Measurements from ENCODE around the gene CIDEC. TPM values are rescaled to one million over a fixed set of nuclear protein-coding genes. Genes with fewer than 3 reads are reported as not detected.
A peak's percentile ranks its signal among the peaks of the same experiment; 100 is the strongest.
"Not testable (repeated sequence)": the region's sequence is repeated elsewhere in the genome, so short reads cannot be mapped to it uniquely, and the experiment has no call there.

Gene CIDEC
- total and polyA plus RNA-seq, 9 of the 15 experiments (the other 6 are each of a cell fraction or from before 2014, with no cell fraction given), result not detected

DNA sequence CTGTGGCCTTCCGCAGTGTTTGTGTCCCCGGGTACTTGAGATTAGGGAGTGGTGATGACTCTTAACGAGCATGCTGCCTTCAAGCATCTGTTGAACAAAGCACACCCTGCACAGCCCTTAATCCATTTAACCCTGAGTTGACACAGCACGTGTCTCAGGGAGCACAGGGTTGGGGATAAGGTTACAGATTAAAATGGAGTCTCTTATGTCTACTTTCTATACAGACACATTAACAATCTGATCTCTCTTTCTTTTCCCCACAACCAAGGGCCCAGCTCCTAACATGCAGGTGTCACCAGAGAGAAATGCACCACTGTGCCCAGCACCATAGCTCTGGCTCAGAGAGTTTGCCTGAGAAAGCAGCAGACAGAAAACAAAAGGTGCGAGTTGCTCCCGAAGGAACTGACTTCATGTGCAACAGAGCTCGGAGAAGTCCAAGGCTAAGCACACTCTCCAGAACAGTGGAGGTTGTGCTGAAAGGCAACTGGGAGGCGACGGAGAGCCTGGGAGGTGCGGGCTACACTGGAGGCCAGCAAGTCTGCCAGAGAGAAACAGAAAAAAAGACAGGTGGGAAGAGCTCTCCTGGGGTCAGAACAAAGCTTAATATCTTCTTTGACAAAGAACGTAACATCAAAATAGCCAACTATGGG is 25.6 kb downstream of the CIDEC start:
- H3K36me3 ChIP-seq (ENCODE audit: control insufficient read depth, insufficient read depth, low read length); H3K4me1 ChIP-seq (replicated peaks in 1 of 2; ENCODE audit: control insufficient read depth in 2 of 2, insufficient read depth in 2 of 2, low read length in 2 of 2); BruUV-seq (replicated peaks); intact Hi-C loops (cut with micrococcal nuclease); DNase-seq (ENCODE audit: extremely low read depth in 1 of 4, low spot score in 3 of 4); H3K27me3 ChIP-seq (ENCODE audit: control insufficient read depth in 2 of 2, insufficient read depth in 2 of 2, low read length in 2 of 2); H3K9me3 ChIP-seq (replicated peaks; ENCODE audit: control insufficient read depth, insufficient read depth, low read depth, low read length); H3K27ac ChIP-seq (ENCODE audit: extremely low read depth, low read depth, low read length); H3K9me1 ChIP-seq (ENCODE audit: control insufficient read depth, insufficient read depth, low read length); H4K20me1 ChIP-seq (replicated peaks; ENCODE audit: control insufficient read depth, insufficient read depth, low read length); H3K4me3 ChIP-seq; H3K4me2 ChIP-seq (ENCODE audit: insufficient read depth, low read length); FAIRE-seq; H3K79me2 ChIP-seq (ENCODE audit: control insufficient read depth, insufficient read depth, low read length); in situ Hi-C loops (cut with MboI); TF ChIP-seq ID3, ZNF740, NR4A1 (CRISPR knock-in tag; IDR thresholded peaks at IDR 0.05): not testable (repeated sequence)
- peak overlapping the region; percentile 55; the same call in 1 of the 2 replicates for H2AFZ ChIP-seq (ENCODE audit: low read depth, low read length)
- WGBS (ENCODE audit: insufficient coverage, low coverage, missing lambda C conversion rate), result 55% methylated on average over 11 of the region's 11 CpGs
- POLR2A ChIA-PET, result interaction anchor here (0.6 to 2.4 kb wide), 4 partner anchors 10 to 129 kb away, joined by 3 to 5 read pairs (median 4); partner anchors contain the start of genes ARPC4 and TADA3
- TF ChIP-seq ID3 (tag; IDR thresholded peaks at IDR 0.05) (peak; percentile 71; the same call in 1 of the 2 replicates), L3MBTL2 (IDR thresholded peaks at IDR 0.05) (0 out of 2 replicates have a peak, but pooled peaks have one; percentile 18), ZNF740 (tag; IDR thresholded peaks at IDR 0.05) (0 out of 4 replicates have a peak, but pooled peaks of 1 of the 2 experiments have one; percentile 37), NR4A1 (tag; IDR thresholded peaks at IDR 0.05) (0 out of 2 replicates have a peak, but pooled peaks have one; percentile 41)
- TF ChIP-seq, protein P1, sequence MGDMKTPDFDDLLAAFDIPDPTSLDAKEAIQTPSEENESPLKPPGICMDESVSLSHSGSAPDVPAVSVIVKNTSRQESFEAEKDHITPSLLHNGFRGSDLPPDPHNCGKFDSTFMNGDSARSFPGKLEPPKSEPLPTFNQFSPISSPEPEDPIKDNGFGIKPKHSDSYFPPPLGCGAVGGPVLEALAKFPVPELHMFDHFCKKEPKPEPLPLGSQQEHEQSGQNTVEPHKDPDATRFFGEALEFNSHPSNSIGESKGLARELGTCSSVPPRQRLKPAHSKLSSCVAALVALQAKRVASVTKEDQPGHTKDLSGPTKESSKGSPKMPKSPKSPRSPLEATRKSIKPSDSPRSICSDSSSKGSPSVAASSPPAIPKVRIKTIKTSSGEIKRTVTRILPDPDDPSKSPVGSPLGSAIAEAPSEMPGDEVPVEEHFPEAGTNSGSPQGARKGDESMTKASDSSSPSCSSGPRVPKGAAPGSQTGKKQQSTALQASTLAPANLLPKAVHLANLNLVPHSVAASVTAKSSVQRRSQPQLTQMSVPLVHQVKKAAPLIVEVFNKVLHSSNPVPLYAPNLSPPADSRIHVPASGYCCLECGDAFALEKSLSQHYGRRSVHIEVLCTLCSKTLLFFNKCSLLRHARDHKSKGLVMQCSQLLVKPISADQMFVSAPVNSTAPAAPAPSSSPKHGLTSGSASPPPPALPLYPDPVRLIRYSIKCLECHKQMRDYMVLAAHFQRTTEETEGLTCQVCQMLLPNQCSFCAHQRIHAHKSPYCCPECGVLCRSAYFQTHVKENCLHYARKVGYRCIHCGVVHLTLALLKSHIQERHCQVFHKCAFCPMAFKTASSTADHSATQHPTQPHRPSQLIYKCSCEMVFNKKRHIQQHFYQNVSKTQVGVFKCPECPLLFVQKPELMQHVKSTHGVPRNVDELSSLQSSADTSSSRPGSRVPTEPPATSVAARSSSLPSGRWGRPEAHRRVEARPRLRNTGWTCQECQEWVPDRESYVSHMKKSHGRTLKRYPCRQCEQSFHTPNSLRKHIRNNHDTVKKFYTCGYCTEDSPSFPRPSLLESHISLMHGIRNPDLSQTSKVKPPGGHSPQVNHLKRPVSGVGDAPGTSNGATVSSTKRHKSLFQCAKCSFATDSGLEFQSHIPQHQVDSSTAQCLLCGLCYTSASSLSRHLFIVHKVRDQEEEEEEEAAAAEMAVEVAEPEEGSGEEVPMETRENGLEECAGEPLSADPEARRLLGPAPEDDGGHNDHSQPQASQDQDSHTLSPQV (IDR thresholded peaks at IDR 0.05), result peak; percentile 55; the same call in 1 of the 2 replicates
- CTCF ChIA-PET (ENCODE audit: low intra/inter-chr PET ratio), result interaction anchor here (0.6 kb wide), 1 partner anchor 474 kb away, joined by 3 read pairs; no protein-coding TSS in a partner anchor
- ATAC-seq, result peak; percentile 55
- H3K9ac ChIP-seq (ENCODE audit: insufficient read depth in 1 of 2, low read depth in 2 of 2, low read length in 2 of 2), result 0 out of 4 replicates have a peak overlapping the region, but pooled peaks of 1 of the 2 experiments have one; percentile 63
